IPS-11a (cell line): ENCODE data around the gene ARHGAP8.
A peak's percentile ranks its signal among the peaks of the same experiment; 100 is the strongest.
"Not testable (repeated sequence)": the region's sequence is repeated elsewhere in the genome, so short reads cannot be mapped to it uniquely, and the experiment has no call there.

Experiments
- H3K4me3 ChIP-seq: one replicate; pipeline ENCODE4 v1.5.1; 2013; ENCODE audit warnings: low read depth, low read length, control low read depth

The ARHGAP8 gene

DNA sequence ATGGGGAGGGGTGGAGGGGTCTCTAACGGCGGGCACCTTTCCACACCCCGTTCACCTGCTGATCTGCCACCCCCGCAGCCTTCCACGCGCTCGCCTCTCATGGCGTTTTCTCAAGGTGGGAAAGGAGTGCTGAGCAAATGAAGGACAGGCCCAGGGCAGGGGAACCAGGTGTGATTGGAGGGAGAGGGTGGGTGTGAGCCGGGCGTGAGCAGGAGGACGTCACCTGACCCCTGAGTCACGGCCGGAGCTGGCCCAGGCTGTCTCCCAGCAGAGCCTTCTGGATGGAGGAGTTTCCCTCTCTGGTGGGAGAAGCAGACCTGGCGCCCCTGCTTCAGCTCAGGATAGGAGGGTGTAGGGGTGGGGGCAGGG, 14.0 kb upstream of the ARHGAP8 start:
- H3K4me3 ChIP-seq = no peak overlapping the region

DNA sequence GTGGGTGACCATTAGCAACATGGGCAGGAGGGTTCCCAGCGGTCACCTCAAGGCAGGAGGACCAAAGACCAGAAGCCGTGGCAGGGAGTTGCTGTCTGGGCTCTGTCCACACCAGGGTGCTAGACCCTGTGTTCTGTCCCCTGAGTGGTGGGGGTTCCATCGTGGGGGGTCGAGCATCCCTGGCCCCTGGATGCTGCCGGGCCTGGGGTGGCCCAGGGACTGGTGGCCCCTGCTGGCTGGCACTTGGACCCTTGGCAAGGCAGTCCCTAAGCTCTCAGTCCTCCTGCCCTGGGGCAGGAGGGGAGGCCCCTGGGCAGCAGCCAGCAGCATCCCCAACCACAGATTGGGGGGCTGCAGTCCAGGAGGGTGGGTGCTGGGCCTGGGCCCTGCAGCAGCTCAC, 13.4 kb upstream of the ARHGAP8 start:
- H3K4me3 ChIP-seq = no peak overlapping the region

DNA sequence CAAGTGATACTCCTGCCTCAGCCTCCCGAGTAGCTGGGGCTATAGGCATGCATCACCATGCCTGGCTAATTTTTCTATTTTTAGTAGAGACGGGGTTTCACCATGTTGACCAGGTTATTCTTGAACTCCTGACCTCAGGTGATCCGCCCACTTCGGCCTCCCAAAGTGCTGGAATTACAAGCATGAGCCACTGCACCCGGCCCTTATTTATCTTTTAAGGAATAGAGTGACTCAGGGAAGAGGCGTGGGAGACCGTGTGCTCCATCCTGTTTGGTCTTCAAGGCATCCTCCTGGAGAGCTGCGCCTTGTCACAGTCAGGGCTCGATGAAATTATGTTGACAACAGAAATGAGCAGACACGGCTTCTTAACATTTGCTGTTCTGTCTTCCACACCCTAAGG, 12.7 kb upstream of the ARHGAP8 start:
- H3K4me3 ChIP-seq = not testable (repeated sequence)

DNA sequence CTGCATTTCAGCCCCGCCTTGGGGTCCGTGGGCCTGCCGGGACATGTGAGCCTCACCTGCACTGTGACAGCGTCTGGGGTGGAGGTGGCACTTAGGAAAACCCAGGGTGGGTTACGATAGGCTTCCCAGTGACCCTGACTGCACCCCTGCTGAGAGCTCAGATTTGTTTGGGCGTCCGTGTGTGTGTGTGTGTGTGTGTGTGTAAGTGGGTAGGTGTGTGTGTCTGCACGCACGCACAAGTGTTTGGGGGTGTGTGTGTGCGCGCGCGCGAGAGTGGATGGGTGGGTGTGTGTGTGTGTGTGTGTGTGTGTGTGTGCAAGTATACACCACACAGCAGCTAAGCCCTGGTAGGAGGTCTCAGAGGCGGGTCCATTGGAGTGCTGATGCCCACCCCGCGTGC, 12.1 kb upstream of the ARHGAP8 start:
- H3K4me3 ChIP-seq = no peak overlapping the region

DNA sequence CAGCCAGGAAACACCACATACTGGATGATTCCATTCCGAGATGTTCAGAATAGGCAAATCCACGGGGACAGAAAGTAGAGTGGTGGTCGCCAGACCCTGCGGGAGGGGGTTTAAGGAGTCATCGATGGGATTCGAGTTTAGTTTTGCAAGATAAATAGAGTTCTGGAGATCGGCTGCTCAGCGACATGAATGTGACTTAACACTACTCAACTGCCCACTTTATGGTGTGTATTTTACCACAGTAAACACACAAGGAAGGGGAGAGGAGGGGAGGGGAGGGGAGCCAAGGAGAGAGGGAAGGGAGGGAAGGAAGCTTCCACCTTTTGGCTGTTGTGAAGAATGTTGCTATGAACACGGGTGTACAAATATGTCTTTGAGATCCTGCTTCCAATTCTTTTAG, 10.4 kb upstream of the ARHGAP8 start:
- H3K4me3 ChIP-seq = no peak overlapping the region

DNA sequence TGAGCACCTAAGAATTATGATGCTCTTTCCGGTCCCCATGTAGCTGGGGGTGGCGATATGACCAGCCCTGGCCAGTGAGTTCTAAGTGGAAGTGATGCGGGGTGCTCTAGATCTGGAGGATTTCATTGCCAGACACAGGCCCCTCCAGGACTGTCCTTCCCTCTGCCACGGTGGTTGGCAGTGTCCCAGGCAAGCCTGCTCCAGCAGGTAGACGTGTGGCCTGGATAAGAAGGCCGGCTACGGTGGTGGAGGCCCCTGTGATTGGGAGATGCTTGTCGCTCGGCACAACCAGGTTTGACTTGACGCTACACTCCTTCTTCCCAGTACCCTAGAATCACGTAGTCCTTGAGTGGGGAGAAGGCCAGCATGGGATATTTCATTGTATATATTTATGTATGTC, 9.1 kb upstream of the ARHGAP8 start:
- H3K4me3 ChIP-seq = no peak overlapping the region

DNA sequence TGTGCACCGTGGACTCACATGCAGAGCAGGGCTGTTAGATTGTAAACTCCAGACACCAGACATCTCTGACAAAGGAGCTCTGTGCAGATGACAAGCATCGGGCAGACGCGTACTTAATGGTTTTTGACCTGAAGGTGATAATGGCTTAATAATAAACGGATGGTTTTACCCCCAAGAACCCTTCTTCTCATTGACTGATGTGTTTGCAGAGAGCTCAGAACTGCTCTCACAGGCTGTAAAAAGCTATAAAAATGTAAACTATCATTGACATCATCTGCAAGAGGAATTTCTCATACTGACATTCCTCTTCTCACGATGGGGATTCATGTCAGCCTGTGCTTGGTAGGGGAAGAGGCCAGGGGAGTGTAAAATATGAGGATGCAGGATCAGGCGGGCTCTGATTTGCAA, 8.6 kb upstream of the ARHGAP8 start:
- no peak overlapping the region for H3K4me3 ChIP-seq

DNA sequence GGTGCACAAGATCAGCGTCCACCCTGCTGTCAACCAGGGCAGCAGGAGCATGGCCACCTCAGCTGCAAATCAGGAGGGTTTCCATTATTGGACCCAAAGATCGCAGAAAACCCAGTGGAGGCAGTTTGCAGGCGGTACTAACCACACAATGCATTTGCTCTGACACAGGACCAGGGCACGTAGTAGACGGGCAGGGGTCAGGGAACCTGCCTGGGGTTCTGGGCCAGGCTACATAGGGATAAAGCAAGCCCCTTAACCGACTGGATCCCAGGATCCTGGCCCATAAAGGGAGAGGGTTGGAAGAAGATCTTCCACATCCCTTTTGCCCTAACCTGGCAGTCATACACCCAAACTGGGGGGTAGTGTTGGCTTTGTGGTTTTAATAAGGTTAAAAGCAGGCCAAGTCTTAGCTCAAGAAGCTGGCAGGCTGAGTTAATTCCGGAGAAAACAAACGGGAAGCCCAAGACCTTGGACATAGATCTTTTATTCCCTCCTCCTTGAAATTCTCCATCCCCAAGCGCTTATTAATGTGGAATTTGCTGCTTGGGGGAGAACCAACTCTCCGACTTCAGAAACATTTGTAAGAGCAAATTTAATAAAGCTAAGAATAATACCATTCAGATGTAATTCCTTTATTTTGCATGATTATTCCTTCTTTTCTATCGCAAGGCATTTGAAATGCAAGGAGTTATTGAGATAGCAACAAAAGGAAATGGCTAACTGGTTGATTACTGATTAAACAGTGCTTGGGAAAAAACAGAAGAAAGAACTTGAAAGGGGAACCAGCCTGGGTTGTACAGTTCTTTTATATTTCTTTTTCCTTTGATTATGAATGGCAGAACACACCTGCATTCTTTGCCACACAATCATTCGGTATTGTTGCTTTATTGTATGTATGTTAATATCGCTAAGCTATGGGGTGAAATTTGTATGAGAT, 6.3 kb upstream of the ARHGAP8 start:
- H3K4me3 ChIP-seq = no peak overlapping the region

DNA sequence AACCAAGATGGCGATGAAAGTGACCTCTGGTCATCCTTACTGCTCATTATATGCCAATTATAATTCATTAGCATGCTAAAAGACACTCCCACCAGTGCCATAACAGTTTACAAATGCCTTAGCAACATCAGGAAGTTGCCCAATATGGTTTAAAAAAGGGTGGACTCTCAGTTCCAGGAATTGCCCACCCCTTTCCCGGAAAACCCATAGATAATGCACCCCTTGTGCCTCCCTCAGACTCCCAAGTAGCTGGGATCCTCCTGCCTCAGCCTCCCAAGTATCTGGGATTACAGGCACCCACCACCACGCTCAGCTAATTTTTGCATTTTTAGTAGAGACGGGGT, 4.6 kb upstream of the ARHGAP8 start:
- H3K4me3 ChIP-seq = not testable (repeated sequence)

DNA sequence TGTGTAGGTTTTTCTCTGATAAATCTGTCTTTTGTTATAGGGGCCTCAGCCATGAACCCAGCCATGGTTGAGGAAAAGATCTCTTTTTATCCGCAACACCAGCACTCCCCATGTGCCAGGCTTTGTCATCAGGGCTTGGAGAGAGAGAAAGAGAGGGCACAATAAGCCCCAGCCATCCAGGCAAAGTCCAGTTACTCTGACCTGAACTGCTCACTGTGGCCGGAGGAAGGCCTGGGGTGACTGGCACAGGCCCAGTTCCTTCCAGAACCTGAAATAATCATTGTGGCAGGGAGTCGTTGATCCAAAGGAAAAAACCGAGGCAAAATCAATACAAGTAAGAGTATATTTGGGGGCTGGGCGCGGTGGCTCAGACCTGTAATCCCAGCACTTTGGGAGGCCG, 3.9 kb upstream of the ARHGAP8 start:
- no peak overlapping the region for H3K4me3 ChIP-seq

DNA sequence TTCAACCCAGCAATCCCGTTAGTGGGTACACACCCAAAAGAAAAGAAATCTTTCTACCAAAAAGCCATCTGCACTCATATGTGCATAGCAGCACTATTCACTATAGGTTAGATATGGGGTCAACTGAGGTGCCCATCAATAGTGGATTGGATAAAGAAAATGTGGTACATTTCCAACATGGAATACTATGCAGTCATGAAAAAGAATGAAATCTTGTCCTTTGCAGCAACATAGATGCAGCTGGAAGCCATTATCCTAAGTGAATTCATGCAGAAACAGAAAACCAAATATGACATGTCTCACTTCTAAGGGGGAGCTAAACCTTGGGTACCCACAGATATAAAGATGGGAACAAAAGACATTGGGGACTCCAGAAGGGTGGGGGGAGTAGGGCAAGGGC, 1.9 kb upstream of the ARHGAP8 start:
- H3K4me3 ChIP-seq = no peak overlapping the region

DNA sequence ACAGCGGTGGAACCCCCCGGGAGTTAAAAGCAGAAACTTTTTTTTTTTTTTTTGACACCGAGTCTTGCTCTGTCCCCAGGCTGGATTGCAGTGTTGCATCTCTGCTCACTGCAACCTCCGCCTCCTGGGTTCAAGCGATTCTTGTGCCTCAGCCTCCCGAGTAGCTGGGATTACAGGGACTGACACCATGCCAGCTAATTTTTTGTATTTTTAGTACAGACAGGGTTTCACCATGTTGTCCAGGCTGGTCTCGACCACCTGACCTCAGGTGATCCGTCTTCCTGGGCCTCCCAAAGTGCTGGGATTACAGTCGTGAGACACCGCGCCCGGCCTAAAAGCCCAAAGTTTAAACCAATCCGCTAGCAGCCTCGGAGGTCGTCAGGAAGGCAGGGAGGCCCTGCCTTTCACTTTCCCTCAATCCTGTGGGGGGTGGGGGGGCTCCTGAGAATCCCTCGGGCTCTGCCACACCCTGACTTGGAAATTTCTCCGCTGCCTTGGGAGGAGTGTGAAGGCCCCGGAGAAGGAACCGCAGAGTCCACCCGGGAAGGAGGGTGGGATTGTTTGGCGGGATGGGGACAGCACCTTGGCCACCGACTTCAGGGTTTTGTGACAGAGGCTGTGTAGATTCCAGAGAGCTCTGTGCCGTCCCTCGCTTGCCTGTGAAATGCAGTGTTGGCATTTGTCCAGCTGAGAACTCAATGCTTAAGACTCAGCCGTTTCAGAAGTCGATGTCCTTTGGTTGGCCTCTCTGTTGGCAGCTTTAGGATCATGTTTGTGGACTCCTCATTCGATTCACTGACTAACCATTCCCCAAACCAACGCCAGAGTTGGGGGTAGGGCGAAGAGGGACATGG, 1.0 kb downstream of the ARHGAP8 start:
- peak overlapping the region; percentile 48 for H3K4me3 ChIP-seq

DNA sequence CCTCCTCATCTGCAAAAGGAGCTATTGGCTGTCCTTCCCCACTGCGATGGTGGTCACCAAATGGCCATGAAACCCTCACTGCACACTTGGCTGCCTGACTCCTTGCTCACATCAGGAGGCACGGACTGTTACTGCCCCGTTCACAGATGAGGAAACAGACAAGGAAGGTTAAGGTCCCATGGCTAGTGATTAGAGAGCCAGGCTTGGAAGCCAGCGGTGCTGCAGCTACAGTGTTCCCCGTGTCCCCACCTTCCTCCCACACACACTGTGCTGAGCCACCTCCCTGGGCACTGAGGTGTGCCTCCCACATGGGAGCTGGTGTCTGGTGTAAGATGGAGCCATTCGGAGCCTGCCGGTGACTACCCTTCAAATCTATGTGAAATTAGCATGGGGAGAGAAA, 2.6 kb downstream of the ARHGAP8 start:
- H3K4me3 ChIP-seq = no peak overlapping the region

DNA sequence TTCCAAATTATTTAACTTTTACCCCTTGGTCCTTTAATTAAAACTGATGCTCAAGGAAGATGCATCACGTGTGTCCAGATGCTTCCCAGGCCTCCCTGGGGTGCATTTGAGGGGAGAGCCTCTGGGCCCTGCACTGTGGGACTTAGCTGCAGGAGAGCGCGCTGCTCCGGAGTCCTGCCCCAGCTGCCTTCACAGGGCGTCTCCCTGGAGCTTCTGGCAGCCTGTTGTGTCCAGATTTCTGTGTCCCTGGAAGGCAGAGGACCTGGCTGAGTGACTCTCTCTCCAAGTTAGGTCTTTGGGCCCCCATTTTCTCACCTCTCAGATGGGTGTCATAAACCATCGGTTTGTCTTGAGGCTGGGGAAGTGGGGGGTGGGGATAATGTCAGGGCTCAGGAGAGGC, 3.0 kb downstream of the ARHGAP8 start:
- no peak overlapping the region for H3K4me3 ChIP-seq

DNA sequence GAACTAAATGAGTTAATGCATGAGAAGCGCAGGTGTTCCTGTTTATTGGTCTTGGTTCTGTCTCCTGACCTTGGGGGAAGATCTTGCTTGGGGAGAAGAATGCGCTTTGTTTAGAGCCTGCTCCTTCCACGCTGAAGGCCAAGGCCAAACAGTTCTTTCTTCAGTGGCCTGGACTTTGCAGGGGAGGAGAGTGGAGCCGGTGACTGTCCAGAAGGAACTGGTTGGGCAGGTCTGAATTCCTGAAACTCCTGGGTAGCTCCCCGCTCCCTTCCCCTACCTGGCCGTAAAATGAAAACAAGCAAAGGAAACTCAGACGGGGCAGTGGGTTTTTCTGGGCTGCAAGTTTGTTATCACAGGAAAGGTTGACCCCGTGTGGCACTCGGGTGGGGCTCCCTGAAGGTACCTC, 3.6 kb downstream of the ARHGAP8 start:
- no peak overlapping the region for H3K4me3 ChIP-seq

DNA sequence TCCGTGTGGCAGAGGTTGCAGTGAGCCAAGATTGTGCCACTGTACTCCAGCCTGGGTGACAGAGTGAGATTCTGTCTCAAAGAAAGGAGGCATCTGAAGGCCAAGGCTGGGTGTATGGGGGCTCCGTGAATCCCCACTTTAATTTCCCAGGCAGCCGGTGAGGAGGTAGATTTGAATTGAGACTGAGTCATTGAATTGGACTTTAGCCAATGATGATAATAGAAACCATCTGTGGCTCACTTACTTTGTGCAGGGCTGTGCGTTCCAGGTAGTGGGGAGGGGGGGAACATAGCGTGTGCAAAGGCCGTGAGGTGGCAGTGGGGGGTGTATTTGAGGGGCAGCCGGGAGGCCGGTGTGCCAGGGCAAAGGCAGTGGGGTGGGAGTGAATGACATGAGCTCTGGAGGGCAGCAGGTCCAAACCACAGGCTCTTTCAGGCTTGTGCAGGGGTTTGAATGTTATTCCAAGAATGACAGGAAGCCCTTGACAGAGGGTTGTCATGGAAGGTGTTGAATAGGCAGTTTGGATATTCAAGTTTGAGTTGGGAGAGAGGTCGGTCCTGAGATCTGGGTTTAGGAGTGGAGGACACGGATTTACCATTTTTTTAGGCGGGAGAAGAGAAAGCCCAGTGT, 6.1 kb downstream of the ARHGAP8 start:
- H3K4me3 ChIP-seq = no peak overlapping the region

DNA sequence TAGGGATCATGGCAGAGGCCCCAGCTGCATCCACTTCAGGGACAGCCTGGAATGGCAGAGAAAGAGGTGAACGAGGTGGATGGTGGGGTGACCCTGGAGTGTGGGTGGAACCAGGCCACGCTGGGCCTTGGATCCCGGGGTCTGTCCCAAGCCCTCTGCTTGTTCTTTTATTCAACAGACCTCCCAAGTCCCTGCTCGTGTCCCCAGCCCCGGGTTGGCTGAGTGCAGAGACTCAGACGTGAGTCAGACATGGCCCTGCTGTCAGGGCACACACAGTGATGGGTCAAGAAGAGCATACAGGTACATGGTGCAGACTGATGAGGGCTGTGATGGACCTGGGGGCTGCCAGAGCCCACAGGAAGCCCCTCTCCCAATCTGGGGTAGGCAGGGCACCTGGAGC, 6.6 kb downstream of the ARHGAP8 start:
- H3K4me3 ChIP-seq = no peak overlapping the region

DNA sequence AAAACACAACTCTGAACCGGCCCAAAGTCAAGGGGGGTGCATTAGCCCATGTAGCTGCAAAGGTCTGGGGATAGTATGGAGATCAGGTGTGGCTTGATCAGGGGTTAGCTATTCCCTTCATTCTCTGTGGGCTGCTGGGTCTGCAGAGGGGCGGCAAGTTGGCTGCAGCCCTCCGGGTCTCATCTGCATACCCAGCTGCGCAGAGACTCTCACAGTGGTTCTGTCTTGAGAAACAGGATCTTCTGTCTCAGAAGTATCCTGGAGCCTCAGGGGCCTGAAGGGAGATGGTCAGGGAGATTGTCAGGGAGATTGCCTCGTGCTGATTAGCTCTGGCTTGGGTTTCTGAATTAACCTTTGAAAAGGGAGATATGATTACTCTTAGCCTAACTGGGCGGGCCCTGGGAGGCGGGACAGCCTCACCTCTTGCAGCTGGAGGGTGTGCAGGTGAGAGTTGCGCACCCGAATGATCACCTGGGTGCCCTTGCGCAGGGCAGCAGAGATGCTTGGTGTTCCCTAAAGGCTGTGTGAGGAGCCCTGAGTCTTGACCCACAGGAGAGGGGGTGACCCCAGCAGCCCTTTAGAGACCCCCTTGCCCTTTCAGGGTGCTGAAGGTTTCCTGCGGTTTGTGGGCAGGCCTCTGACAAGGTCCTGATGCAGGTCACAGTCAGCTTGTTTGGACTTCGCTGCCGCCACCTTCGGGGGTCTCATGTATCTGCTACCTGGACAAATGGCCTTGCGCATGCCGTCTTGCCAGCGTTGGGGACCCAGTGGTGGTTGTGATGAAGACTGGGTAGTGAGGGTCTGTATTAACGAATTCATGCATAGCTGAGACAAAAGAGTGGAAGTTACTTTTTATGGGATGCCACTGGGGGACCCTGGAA, 7.3 kb downstream of the ARHGAP8 start:
- H3K4me3 ChIP-seq = no peak overlapping the region

DNA sequence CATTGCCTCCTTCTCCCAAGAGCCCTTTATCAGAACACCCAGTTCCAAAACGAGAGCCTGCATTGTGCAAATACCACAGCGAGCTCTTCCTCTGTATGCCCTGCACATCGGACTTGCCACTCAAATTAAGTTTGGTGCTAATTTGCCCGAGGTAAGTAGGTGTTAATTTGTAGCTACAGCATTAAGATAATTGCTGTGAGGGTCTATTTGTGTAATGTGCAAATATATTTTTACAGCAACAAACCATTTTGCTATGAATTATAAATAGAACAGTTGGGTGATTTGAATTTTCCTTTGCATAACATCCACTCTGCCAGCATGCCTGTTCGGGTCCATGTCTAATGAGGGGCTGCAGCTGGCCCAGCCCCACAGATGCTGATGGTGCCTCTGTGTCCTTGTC, 8.1 kb downstream of the ARHGAP8 start:
- no peak overlapping the region for H3K4me3 ChIP-seq

DNA sequence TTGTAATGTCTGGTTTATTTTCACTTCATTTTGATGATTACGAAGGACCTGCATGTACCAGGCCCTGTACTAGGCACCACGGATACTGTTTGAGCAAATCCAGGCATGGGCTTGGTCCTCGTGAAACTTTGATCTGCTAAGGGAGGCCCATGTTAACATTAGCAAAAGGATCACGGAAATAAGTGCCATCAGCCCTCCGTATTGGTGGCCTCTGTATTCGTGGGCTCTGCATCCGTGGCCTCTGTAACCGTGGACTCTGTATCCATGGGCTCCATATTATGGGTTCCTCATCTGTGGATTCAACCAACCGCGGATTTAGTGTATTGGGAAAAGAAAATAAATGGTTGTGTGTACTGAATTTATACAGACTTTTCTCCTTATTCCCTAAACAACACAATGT, 8.7 kb downstream of the ARHGAP8 start:
- no peak overlapping the region for H3K4me3 ChIP-seq

DNA sequence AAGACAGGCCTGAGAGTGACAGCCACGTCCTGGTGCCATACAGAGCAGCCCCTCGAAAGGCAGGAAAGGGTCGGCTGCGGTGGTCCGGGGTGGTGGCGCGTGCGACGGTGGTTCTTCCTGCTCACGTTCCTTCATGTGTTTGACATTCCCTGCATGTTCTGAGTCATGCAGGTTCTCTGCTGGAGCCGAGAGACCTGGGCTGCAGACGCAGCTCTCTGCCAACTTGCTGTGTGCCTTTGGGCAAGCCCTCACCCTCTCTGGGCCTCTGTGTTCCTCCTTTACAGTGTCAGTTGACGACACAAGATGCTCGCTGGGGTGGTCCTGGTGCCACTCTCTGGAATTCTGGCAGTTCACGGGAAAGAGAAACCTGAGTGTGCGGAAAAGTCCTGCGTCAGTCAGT, 12.0 kb downstream of the ARHGAP8 start:
- no peak overlapping the region for H3K4me3 ChIP-seq
